ENCODE results near the gene ZIC4. TPM values are rescaled to one million over a fixed set of nuclear protein-coding genes. Genes with fewer than 3 reads are reported as not detected.

The ZIC4 gene
- total and polyA plus RNA-seq, 7 donors: not detected

DNA sequence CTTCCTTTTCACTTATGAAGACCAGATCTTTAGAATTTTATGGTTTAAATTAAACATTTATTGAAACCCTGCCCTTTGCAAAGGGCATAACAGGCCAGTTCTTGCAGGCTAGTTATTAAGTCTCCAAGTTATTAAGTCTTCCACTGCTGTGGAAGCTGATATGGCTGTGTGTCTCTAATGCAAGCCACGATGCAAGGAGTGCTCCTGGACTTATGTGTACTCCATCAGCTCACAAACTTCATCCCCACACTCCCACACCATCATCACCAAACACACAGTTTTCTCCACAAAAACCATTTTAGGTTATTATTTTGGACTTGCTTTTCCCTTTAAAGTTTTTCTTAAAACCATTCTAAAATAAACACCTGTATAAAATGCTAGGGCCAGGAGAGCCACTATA lies 62.4 kb downstream of the ZIC4 start:
- Histone ChIP-seq H3K27me3 (no peaks in the 10 kb centered on the region), H3K4me1 (no peaks in the 10 kb centered on the region), H3K36me3 (no peaks in the 10 kb centered on the region), H3K4me3 (no peak overlapping the region), H3K27ac (no peak overlapping the region), H3K9me3 (no peaks in the 10 kb centered on the region)
- TF ChIP-seq, protein P1, sequence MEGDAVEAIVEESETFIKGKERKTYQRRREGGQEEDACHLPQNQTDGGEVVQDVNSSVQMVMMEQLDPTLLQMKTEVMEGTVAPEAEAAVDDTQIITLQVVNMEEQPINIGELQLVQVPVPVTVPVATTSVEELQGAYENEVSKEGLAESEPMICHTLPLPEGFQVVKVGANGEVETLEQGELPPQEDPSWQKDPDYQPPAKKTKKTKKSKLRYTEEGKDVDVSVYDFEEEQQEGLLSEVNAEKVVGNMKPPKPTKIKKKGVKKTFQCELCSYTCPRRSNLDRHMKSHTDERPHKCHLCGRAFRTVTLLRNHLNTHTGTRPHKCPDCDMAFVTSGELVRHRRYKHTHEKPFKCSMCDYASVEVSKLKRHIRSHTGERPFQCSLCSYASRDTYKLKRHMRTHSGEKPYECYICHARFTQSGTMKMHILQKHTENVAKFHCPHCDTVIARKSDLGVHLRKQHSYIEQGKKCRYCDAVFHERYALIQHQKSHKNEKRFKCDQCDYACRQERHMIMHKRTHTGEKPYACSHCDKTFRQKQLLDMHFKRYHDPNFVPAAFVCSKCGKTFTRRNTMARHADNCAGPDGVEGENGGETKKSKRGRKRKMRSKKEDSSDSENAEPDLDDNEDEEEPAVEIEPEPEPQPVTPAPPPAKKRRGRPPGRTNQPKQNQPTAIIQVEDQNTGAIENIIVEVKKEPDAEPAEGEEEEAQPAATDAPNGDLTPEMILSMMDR (IDR thresholded peaks at IDR 0.05): no peak
- TF ChIP-seq POLR2A (IDR thresholded peaks at IDR 0.05): no peak
- no peak for TF ChIP-seq EP300 (IDR thresholded peaks at IDR 0.05)
- TF ChIP-seq POLR2AphosphoS5 (IDR thresholded peaks at IDR 0.05): no peak
- DNase-seq: no peak
- 6 to 58% methylated on average over 1 of the region's 1 CpG for WGBS, 2 donors
- intact Hi-C loops (cut with DNase I): no loop called here

GRCh38 chr3:147341727-147342126 lies 64.6 kb downstream of the ZIC4 start:
- Histone ChIP-seq H3K4me1 (no peaks in the 10 kb centered on the region), H3K9me3 (no peaks in the 10 kb centered on the region), H3K4me3 (no peak overlapping the region), H3K36me3 (no peaks in the 10 kb centered on the region), H3K27ac (no peak overlapping the region), H3K27me3 (no peaks in the 10 kb centered on the region)
- no peak for TF ChIP-seq EP300 (IDR thresholded peaks at IDR 0.05)
- no peak for DNase-seq
- WGBS, 2 donors: 37 to 64% methylated on average over 2 of the region's 2 CpGs
- intact Hi-C loops (cut with DNase I): no loop called here

- H3K27ac ChIP-seq: no peak overlapping the region
- H3K27me3 ChIP-seq: no peaks in the 10 kb centered on the region
- no peaks in the 10 kb centered on the region for H3K4me1 ChIP-seq
- H3K4me3 ChIP-seq: no peak overlapping the region
- DNase-seq: no peak
- intact Hi-C loops (cut with DNase I): no loop called here
- WGBS, 2 donors: 16 to 27% methylated on average over 4 of the region's 4 CpGs
- no peaks in the 10 kb centered on the region for H3K9me3 ChIP-seq
- H3K36me3 ChIP-seq: no peaks in the 10 kb centered on the region
- TF ChIP-seq POLR2A (IDR thresholded peaks at IDR 0.05) (no peak), POLR2AphosphoS5 (IDR thresholded peaks at IDR 0.05) (no peak), EP300 (IDR thresholded peaks at IDR 0.05) (no peak)
- TF ChIP-seq, protein P1 (IDR thresholded peaks at IDR 0.05): no peak
Observed at GRCh38 chr3:147336543-147337278, 69.6 kb downstream of the ZIC4 start.

Other genes with a start within 250 kb of the ZIC4 start
- not detected for gene ZIC1, start 2.8 kb upstream of the ZIC4 start, total RNA-seq
- gene ZIC1, start 2.8 kb upstream of the ZIC4 start, polyA plus RNA-seq: not detected

All from sigmoid colon (tissue), 7 donors.